NCI-H748 (cell line): ENCODE results near the gene TP53I11.

Source experiments
- DNase-seq: peaks from one replicate; lab custom pipeline; 2025; ENCODE audit not compliant: unreplicated experiment; lab: John Stamatoyannopoulos, UW

Gene TP53I11

GRCh38 chr11:44889266-44889665 lies 61.4 kb downstream of the TP53I11 start:
- no peak for DNase-seq

GRCh38 chr11:44887636-44888035 lies 63.0 kb downstream of the TP53I11 start:
- DNase-seq = no peak

- no peak for DNase-seq
Measured at GRCh38 chr11:44886790-44887140, 63.9 kb downstream of the TP53I11 start.

GRCh38 chr11:44885919-44886789 lies 64.5 kb downstream of the TP53I11 start:
- DNase-seq = no peak

GRCh38 chr11:44885065-44885810 lies 65.4 kb downstream of the TP53I11 start:
- DNase-seq = no peak

GRCh38 chr11:44884056-44884455 lies 66.6 kb downstream of the TP53I11 start:
- no peak for DNase-seq

GRCh38 chr11:44883277-44883676 lies 67.4 kb downstream of the TP53I11 start:
- DNase-seq = no peak
